GM19240 (cell line): Measurements from ENCODE around the gene EHF.
"Not testable (repeated sequence)": the region's sequence is repeated elsewhere in the genome, so short reads cannot be mapped to it uniquely, and the experiment has no call there.

Experiments used
- DNase-seq: peaks from one replicate; pipeline ENCODE4 v3.0.0; 2011; ENCODE audit warnings: low spot score; ENCODE audit not compliant: insufficient read length

EHF gene

GRCh38 chr11:34665077-34665835 lies 44.4 kb downstream of the EHF start:
- no peak for DNase-seq

GRCh38 chr11:34667810-34668582 lies 47.1 kb downstream of the EHF start:
- DNase-seq = no peak

DNA sequence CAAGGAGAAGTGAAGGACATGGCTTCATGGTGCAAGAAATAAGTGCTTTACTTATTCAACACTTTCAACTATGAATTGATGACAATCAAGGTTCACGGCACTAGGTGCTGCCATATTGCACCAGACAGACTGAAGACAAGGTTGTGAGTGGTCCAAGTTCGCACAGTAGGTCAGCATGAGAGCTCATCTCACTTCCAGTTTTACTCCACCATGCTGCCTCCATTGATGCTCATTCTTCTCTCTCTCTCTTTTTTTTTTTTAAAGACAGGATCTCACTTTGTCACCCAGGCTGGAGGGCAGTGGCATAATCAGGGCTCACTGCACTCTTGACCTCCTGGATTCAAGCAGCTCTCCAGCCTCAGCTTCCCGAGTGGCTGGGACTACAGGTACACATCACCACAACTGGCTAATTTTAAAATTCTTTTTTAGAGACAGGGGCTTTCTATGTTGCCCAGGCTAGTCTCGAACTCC lies 47.7 kb downstream of the EHF start:
- DNase-seq = no peak

- no peak for DNase-seq
These were observed 48.6 kb downstream of the EHF start for GRCh38 chr11:34669458-34669857.

- DNase-seq = no peak
These were observed 50.2 kb downstream of the EHF start for GRCh38 chr11:34671117-34671516.

GRCh38 chr11:34671946-34672345 lies 51.1 kb downstream of the EHF start:
- DNase-seq = no peak

DNA sequence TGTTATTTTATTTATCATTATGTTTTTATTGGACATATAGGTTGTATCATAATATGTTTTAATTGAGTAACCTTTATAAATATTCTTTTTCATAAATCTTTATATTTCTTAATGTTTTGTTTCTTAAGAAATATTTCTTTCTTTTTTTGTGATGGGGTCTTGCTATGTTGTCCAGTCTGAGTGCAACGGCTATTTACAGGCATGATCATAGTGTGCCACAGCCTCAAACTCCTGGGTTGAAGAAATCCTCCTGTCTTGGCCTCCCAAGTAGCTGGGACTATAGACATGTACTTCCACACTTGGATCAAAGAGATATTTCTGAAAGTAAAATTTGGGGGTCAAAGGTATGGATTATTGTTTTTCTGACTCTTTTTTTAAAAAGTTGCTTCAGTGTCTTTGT lies 53.1 kb downstream of the EHF start:
- no peak for DNase-seq

DNA sequence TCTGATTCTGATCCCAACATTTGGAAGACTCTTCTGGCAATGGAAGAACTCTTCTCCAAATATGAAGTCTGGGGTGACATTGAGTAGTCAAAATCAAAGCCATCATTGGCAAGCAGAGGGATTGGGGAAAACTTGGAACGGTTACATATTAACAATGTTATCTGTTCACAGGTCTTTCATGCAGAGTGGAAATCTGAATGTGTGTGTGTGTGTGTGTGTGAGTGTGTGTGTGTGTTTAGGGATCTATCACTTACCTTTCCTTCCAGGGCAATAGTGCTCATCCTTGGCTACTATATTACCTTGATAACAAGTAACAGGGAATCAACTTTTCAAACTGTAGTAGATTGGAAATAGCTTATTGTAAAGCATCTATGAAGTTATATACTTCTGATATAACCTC lies 55.3 kb downstream of the EHF start:
- no peak for DNase-seq

DNA sequence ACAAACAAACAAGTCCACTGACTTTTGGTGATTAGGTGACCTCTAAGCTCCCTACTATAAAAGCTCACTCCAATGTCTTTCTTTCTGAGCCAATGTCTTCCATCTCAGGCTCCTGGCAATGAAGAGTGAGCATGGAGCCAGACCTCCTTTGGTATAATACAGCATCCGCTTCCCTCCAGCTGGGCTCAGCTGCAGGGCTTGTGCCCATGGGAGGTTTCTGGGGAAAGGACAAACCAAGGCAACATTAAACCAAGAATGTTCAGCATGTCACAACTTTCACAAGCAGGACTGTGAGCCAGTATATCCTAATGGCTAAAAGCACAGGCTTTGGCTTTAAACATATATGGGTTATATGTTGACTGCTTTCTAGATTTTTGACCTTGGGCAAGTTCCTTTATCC lies 58.8 kb downstream of the EHF start:
- no peak for DNase-seq

DNA sequence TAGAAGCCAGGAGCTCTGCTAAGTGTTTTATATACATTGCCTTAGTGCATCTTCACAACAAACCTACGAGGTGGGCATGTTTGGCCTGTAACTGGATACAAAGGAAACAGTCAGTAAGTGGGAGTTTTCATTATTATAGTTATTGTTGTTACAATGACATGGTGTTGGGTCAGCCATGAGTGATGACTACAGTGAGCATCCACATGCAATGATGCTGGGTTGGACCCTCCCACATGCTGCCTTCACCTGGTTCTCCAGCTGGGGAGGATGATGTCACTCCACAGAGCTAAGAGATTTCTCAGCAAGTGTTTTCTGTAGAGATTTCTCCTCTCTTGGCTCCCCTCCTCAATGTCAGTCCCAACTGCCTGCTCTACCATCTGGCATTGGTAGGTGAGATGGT lies 59.3 kb downstream of the EHF start:
- DNase-seq = no peak

DNA sequence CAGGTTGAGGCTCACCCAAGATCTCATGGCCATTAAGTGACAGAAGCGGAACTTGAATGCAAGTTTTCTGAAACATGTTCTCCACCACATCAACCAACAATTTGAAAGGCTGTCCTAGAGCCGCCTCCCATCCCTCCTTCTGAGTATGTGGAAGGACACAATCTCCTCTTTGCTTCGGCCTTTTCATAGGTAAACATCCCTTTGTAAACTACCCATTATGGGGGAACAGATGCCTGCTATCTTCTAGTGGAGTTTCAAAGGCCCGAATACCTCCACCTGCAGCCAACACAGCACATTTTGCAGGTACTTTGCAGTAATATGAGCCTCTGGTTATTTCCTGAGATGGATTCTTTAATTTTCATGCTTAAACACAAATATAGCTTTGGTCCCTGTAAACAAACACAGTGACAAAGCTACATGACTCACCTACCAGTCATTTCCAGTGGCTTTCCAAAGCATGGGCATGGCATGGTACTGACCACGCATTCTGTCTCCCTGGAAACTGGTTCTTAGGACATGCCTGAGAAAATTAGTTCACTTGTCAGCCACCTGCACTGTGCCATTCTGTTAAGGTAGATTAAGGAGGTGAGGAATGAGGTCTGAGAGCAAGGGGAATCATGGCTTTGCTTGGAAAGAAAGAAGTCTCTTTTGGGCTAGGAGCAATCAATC lies 60.2 kb downstream of the EHF start:
- no peak for DNase-seq

DNA sequence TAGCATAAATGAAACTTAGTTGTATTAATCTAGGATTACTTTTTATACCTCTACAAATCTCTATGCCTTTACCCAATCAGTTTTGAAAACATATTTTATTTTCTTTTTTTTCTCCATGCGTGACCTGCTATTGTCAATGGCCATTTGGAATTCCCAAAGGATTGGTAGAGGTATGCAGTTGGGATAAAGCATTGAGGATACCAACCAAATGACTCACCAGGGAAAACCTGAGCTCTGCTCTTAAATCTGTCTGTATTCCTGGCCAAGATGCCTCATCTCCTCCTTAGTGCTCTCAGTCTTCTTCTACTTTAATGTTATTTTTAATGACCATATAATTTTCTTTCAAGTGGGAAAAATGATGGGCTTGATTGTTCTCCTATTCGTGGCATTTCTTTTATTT lies 61.9 kb downstream of the EHF start:
- no peak for DNase-seq

DNA sequence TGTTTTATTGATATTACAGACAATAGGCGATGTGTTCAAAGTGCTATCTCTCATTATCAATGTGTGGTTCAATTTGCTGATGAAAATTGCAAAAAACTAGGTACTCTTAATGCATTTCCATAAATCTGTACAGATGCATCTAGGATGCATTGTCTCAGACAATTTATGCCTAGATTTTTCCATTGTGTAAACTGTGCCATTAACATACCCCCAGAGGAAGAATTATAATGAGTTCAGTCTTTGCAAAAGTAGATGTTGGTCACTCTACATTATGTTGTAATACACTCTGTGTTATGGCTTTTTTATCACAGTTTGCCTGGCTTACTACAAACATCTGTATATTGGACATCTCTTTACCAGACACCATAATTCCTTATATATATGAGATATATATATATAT lies 62.5 kb downstream of the EHF start:
- DNase-seq = no peak

GRCh38 chr11:34685864-34686263 lies 65.0 kb downstream of the EHF start:
- DNase-seq = no peak

- not testable (repeated sequence) for DNase-seq
These were observed 71.4 kb downstream of the EHF start for GRCh38 chr11:34692299-34692698.

- DNase-seq = no peak
These were observed 76.0 kb downstream of the EHF start for GRCh38 chr11:34696862-34697261.

- DNase-seq = no peak
These were observed 86.0 kb downstream of the EHF start for GRCh38 chr11:34706709-34707461.

GRCh38 chr11:34707462-34707840 lies 86.6 kb downstream of the EHF start:
- no peak for DNase-seq
